ENCODE data around the gene PIP5K1C. TPM values are rescaled to one million over a fixed set of nuclear protein-coding genes. Genes with fewer than 3 reads are reported as not detected.

The PIP5K1C gene
- total RNA-seq, 1 experiment from 2014 or later: 20.0 TPM

- BruUV-seq (replicated peaks): no TSS peak
- Histone ChIP-seq H3K9me3 (ENCODE audit: insufficient read depth, low read depth) (no peaks in the 10 kb centered on the region), H3K9me2 (ENCODE audit: insufficient read depth) (no peaks in the 10 kb centered on the region), H3K4me2 (no peak overlapping the region), H3F3A (ENCODE audit: insufficient read depth, low read depth) (no peaks in the 10 kb centered on the region), H2AFZ (no peak overlapping the region), H3K79me2 (ENCODE audit: low read depth) (no peaks in the 10 kb centered on the region), H3K27ac (no peak overlapping the region), H3K4me3 (no peak overlapping the region), H4K20me1 (ENCODE audit: insufficient read depth) (no peaks in the 10 kb centered on the region), H3K27me3 (ENCODE audit: insufficient read depth, low read depth) (no peaks in the 10 kb centered on the region), H3K4me1 (replicated peaks; ENCODE audit: insufficient read depth) (no peaks in the 10 kb centered on the region), H3K36me3 (ENCODE audit: low read depth) (no peaks in the 10 kb centered on the region)
- ChIA-PET POLR2A (ENCODE audit: unreplicated experiment) (no interaction called here), CTCF (no interaction called here)
- no peak for TF ChIP-seq EZH2 (IDR thresholded peaks at IDR 0.05; ENCODE audit: low read depth)
- TF ChIP-seq CTCF (conservative IDR thresholded peaks at IDR 0.05): no peak
- intact Hi-C loops (cut with micrococcal nuclease; ENCODE audit: unreplicated experiment): no loop called here
- DNase-seq: no peak
These were observed 8.5 kb downstream of the PIP5K1C start for GRCh38 chr19:3691726-3692125.

GRCh38 chr19:3691372-3691716 lies 8.9 kb downstream of the PIP5K1C start:
- no peaks in the 10 kb centered on the region for H3K4me1 ChIP-seq (replicated peaks; ENCODE audit: insufficient read depth)
- H3K79me2 ChIP-seq (ENCODE audit: low read depth): no peaks in the 10 kb centered on the region
- no peaks in the 10 kb centered on the region for H3K36me3 ChIP-seq (ENCODE audit: low read depth)
- no peaks in the 10 kb centered on the region for H4K20me1 ChIP-seq (ENCODE audit: insufficient read depth)
- BruUV-seq (replicated peaks): no TSS peak
- no peak overlapping the region for H2AFZ ChIP-seq
- TF ChIP-seq CTCF (conservative IDR thresholded peaks at IDR 0.05) (no peak), EZH2 (IDR thresholded peaks at IDR 0.05; ENCODE audit: low read depth) (no peak)
- no peaks in the 10 kb centered on the region for H3K27me3 ChIP-seq (ENCODE audit: insufficient read depth, low read depth)
- no peak overlapping the region for H3K27ac ChIP-seq
- no peaks in the 10 kb centered on the region for H3K9me3 ChIP-seq (ENCODE audit: insufficient read depth, low read depth)
- ChIA-PET POLR2A (ENCODE audit: unreplicated experiment) (no interaction called here), CTCF (no interaction called here)
- H3K9me2 ChIP-seq (ENCODE audit: insufficient read depth): no peaks in the 10 kb centered on the region
- no peak overlapping the region for H3K4me3 ChIP-seq
- no peaks in the 10 kb centered on the region for H3F3A ChIP-seq (ENCODE audit: insufficient read depth, low read depth)
- no peak for DNase-seq
- no peak overlapping the region for H3K4me2 ChIP-seq
- intact Hi-C loops (cut with micrococcal nuclease; ENCODE audit: unreplicated experiment): no loop called here

- Histone ChIP-seq H3K36me3 (ENCODE audit: low read depth) (no peaks in the 10 kb centered on the region), H3K79me2 (ENCODE audit: low read depth) (no peaks in the 10 kb centered on the region), H3K4me2 (no peak overlapping the region), H3K4me1 (replicated peaks; ENCODE audit: insufficient read depth) (no peaks in the 10 kb centered on the region), H2AFZ (no peak overlapping the region), H3K27me3 (ENCODE audit: insufficient read depth, low read depth) (no peaks in the 10 kb centered on the region), H3F3A (ENCODE audit: insufficient read depth, low read depth) (no peaks in the 10 kb centered on the region), H4K20me1 (ENCODE audit: insufficient read depth) (no peaks in the 10 kb centered on the region), H3K9me3 (ENCODE audit: insufficient read depth, low read depth) (no peaks in the 10 kb centered on the region), H3K9me2 (ENCODE audit: insufficient read depth) (no peaks in the 10 kb centered on the region), H3K27ac (no peak overlapping the region), H3K4me3 (no peak overlapping the region)
- intact Hi-C loops (cut with micrococcal nuclease; ENCODE audit: unreplicated experiment): no loop called here
- TF ChIP-seq EZH2 (IDR thresholded peaks at IDR 0.05; ENCODE audit: low read depth) (no peak), CTCF (conservative IDR thresholded peaks at IDR 0.05) (no peak)
- BruUV-seq (replicated peaks): no TSS peak
- POLR2A ChIA-PET (ENCODE audit: unreplicated experiment): interaction anchor here (0.6 kb wide), 1 partner anchor 18 kb away, joined by 30 read pairs; no protein-coding TSS in a partner anchor
- DNase-seq: no peak
- CTCF ChIA-PET: no interaction called here
These were observed 9.5 kb downstream of the PIP5K1C start for GRCh38 chr19:3690551-3691371.
